HUES6 (cell line): Measurements from ENCODE around the gene CEBPZOS.
A peak's percentile ranks its signal among the peaks of the same experiment; 100 is the strongest.

Experiments used
- H3K27ac ChIP-seq: 2 replicates; pipeline ENCODE4 v1.7.0; 2013; ENCODE audit warnings: low read depth, mild to moderate bottlenecking, low read length, inconsistent platforms
- H3K27me3 ChIP-seq: 2 replicates; pipeline ENCODE4 v1.6.1; 2013; ENCODE audit warnings: low read length; ENCODE audit not compliant: control insufficient read depth, insufficient read depth
- H3K36me3 ChIP-seq: 2 replicates; pipeline ENCODE4 v1.6.1; 2013; ENCODE audit warnings: low read length; ENCODE audit not compliant: control insufficient read depth, insufficient read depth
- H3K4me1 ChIP-seq: 2 replicates; pipeline ENCODE4 v1.6.1; 2013; ENCODE audit warnings: low read length; ENCODE audit not compliant: control insufficient read depth, insufficient read depth
- H3K4me3 ChIP-seq: 2 replicates; pipeline ENCODE4 v1.5.1; 2013; ENCODE audit warnings: low read depth, low read length
- H3K9ac ChIP-seq: one replicate; pipeline ENCODE4 v1.6.1; 2013; ENCODE audit warnings: mild to moderate bottlenecking, low read length
- H3K9me3 ChIP-seq: 2 replicates; pipeline ENCODE4 v1.6.1; 2013; ENCODE audit warnings: low read depth, low read length; ENCODE audit not compliant: control insufficient read depth, insufficient read depth

Gene CEBPZOS

GRCh38 chr2:37168217-37168981 lies 27.9 kb upstream of the CEBPZOS start:
- Histone ChIP-seq H3K4me3 (no peak overlapping the region), H3K27me3 (no peaks in the 10 kb centered on the region), H3K9ac (no peak overlapping the region), H3K36me3 (no peaks in the 10 kb centered on the region), H3K9me3 (peaks cover 14% of the 10 kb centered on the region), H3K27ac (peak overlapping the region; percentile 9; the same call in 1 of the 2 replicates), H3K4me1 (0 out of 2 replicates have a peak, but pooled peaks cover 3% of the 10 kb centered on the region)

DNA sequence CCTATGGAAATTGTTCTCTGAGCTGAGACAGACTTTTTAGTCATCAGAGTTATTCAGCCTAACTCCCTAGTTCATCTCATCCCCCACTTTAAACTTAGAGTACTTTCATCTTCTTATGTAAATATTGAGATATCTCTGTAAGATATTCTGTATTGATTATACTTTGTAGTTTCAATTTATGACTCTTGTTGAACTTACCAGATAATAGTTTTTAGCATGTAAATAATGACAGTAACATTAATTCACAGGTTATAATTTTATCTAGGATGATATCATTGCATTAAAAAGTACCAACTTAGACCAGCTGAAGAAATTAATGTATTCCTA lies 24.7 kb upstream of the CEBPZOS start:
- Histone ChIP-seq H3K4me1 (0 out of 2 replicates have a peak, but pooled peaks cover 3% of the 10 kb centered on the region), H3K27ac (no peak overlapping the region), H3K9me3 (no peaks in the 10 kb centered on the region), H3K9ac (no peak overlapping the region), H3K4me3 (no peak overlapping the region), H3K36me3 (no peaks in the 10 kb centered on the region), H3K27me3 (no peaks in the 10 kb centered on the region)

GRCh38 chr2:37173741-37174140 lies 22.6 kb upstream of the CEBPZOS start:
- no peak overlapping the region for H3K9ac ChIP-seq
- 0 out of 2 replicates have a peak, but pooled peaks cover under 1% of the 10 kb centered on the region for H3K4me1 ChIP-seq
- H3K36me3 ChIP-seq = no peaks in the 10 kb centered on the region
- no peak overlapping the region for H3K27ac ChIP-seq
- H3K9me3 ChIP-seq = no peaks in the 10 kb centered on the region
- H3K27me3 ChIP-seq = no peaks in the 10 kb centered on the region
- no peak overlapping the region for H3K4me3 ChIP-seq

GRCh38 chr2:37180006-37180639 lies 16.2 kb upstream of the CEBPZOS start:
- no peak overlapping the region for H3K27ac ChIP-seq
- H3K27me3 ChIP-seq = no peaks in the 10 kb centered on the region
- H3K36me3 ChIP-seq = no peaks in the 10 kb centered on the region
- H3K9me3 ChIP-seq = no peaks in the 10 kb centered on the region
- no peak overlapping the region for H3K9ac ChIP-seq
- peaks cover 24% of the 10 kb centered on the region for H3K4me1 ChIP-seq
- no peak overlapping the region for H3K4me3 ChIP-seq

DNA sequence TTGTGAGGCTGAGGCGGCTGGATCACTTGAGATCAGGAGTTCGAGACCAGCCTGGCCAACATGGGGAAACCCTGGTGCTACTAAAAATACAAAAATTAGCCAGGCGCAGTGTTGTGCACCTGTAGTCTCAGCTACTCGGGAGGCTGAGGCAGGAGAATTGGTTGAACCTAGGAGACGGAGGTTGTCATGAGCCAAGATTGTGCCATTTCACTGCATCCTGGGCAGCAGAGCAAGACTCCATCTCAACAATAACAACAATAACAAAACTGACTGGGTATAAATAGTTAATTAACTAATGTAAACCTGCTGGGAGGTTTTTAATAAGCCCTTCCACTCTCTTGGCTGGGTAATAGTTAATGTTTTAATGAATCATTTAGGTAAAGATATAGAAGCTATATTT lies 15.7 kb upstream of the CEBPZOS start:
- H3K9ac ChIP-seq = no peak overlapping the region
- H3K27me3 ChIP-seq = no peaks in the 10 kb centered on the region
- no peak overlapping the region for H3K4me3 ChIP-seq
- H3K27ac ChIP-seq = peak overlapping the region; percentile 82; the same call in 1 of the 2 replicates
- no peaks in the 10 kb centered on the region for H3K36me3 ChIP-seq
- peaks cover 24% of the 10 kb centered on the region for H3K4me1 ChIP-seq
- H3K9me3 ChIP-seq = no peaks in the 10 kb centered on the region

- no peaks in the 10 kb centered on the region for H3K27me3 ChIP-seq
- H3K4me1 ChIP-seq = peaks cover 24% of the 10 kb centered on the region
- H3K36me3 ChIP-seq = no peaks in the 10 kb centered on the region
- peak overlapping the region; percentile 82 for H3K27ac ChIP-seq
- H3K4me3 ChIP-seq = no peak overlapping the region
- peak overlapping the region; percentile 19 for H3K9ac ChIP-seq
- H3K9me3 ChIP-seq = no peaks in the 10 kb centered on the region
These were observed 14.3 kb upstream of the CEBPZOS start for GRCh38 chr2:37181726-37182684.

DNA sequence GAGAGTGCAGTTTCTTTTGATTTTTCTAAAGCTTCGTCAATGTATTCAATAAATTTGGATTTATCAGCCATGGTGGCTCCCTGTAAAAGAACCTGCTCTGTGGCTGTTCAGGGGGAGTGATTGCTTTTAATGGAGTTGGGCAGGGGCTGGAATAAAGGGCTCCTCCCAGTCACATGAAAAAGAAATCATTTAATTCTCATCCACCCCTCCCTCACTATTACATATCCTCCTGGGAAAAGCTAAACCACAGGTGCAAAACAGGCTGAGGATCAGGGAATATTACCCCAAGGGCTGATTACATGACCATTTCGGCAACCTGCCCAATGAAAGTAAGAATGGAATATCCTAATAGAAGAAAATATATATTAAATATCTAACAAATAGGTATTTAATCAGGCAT lies 7.7 kb upstream of the CEBPZOS start, which contains the start of gene SULT6B1:
Gene SULT6B1, minus strand, starts transcription at position 101 of the 400 bp plus-strand sequence. Its CDS starts 30 bp downstream, at position 71.
- Histone ChIP-seq H3K4me3 (no peak within 1 kb of the TSS), H3K4me1 (peaks cover 45% of the 10 kb centered on the region), H3K9ac (peak within 1 kb of the TSS; percentile 60), H3K36me3 (no peaks in the 10 kb centered on the region), H3K27me3 (no peaks in the 10 kb centered on the region), H3K27ac (peak within 1 kb of the TSS; percentile 65), H3K9me3 (no peaks in the 10 kb centered on the region)

DNA sequence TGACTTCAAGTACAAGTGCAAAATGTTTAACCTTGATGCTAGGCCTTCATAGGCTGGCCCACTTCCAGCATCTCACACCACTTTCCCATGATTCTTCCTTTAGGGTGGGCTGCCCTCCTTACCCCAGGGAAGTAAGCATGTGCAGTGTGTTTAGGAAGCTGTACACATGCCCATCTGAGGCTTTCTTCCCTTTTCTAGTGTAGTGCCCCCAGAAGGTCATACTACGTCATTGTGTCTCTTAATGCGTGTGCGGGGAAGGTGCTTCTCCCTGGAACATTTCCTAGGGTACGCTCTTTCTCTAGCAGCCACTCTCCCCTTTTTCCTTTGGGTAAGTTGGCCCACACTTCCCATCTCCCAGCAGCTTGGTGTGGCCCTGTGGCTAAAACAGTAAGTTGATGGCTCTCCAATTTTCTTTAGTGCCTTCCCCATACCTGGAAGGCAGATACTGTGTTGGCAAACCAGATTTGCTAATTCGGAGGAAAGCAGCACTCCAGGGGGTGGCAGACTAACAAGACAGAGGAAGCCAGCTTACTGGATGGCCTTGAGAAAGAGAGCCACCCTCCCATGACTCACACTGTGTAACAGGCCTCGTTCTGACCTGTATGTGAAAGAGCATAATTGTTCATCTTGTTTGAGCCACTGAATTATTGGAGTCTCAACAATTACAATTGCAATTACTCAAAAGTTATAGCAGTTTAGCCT lies 6.7 kb upstream of the CEBPZOS start:
- Histone ChIP-seq H3K9me3 (no peaks in the 10 kb centered on the region), H3K36me3 (no peaks in the 10 kb centered on the region), H3K4me1 (peaks cover 45% of the 10 kb centered on the region), H3K27me3 (no peaks in the 10 kb centered on the region), H3K27ac (peak overlapping the region; percentile 65), H3K9ac (peak overlapping the region; percentile 60), H3K4me3 (no peak overlapping the region)

- no peaks in the 10 kb centered on the region for H3K27me3 ChIP-seq
- peak overlapping the region; percentile 44 for H3K9ac ChIP-seq
- H3K9me3 ChIP-seq = no peaks in the 10 kb centered on the region
- H3K4me1 ChIP-seq = peaks cover 45% of the 10 kb centered on the region
- peak overlapping the region; percentile 65; the same call in 1 of the 2 replicates for H3K27ac ChIP-seq
- H3K4me3 ChIP-seq = no peak overlapping the region
- H3K36me3 ChIP-seq = no peaks in the 10 kb centered on the region
These were observed 6.0 kb upstream of the CEBPZOS start for GRCh38 chr2:37190290-37190689.

DNA sequence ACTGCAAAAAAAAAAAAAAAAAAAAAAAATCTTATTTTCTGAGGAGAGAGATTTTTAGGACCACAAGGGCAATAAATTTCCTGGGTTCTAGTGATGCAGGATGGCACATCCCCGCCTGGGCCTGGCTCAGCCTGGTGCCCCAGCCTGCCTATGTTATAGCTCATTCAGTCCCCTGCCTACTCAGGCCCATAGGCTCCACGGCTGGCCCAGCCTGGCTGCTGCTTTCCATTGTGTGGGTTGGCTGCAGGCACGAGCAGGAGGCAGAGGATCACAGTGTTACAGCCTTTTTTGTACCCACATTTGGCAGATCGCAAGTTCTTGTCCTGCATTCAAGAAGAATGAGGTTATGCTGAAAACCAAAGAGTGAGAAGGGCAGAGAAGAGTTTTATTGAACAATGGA lies 5.0 kb upstream of the CEBPZOS start:
- Histone ChIP-seq H3K9me3 (no peaks in the 10 kb centered on the region), H3K4me1 (peaks cover 45% of the 10 kb centered on the region), H3K27me3 (no peaks in the 10 kb centered on the region), H3K27ac (peak overlapping the region; percentile 3; the same call in 1 of the 2 replicates), H3K36me3 (no peaks in the 10 kb centered on the region), H3K9ac (peak overlapping the region; percentile 5), H3K4me3 (no peak overlapping the region)
